SK-N-SH (cell line): ENCODE data around the gene WDR27. TPM values are rescaled to one million over a fixed set of nuclear protein-coding genes. Genes with fewer than 3 reads are reported as not detected.

Source experiments
- CTCF ChIA-PET: fragments of 300-600, 350-600 bp; formaldehyde crosslinking; extraction: SDS; loops from one replicate; lab custom pipeline; 2021; lab: Yijun Ruan, JAX
- POLR2A ChIA-PET: fragments of 350-600 bp; sonication (Branson Sonifier 250); formaldehyde crosslinking; extraction: SDS; loops from one replicate; lab custom pipeline; 2020; ENCODE audit warnings: antibody characterized with exemption, inconsistent platforms; lab: Yijun Ruan, JAX
- DNase-seq: peaks from one replicate; pipeline ENCODE4 v3.0.0; 2012
- H2AFZ ChIP-seq: fragments of 200-600 bp; sonication (generic); 2 replicates; pipeline ENCODE4 v1.8.1; 2016; ENCODE audit warnings: antibody characterized with exemption, mild to moderate bottlenecking, low read depth
- H3F3A ChIP-seq: fragments of 200-600 bp; sonication (generic); replicated peaks from 2 replicates; pipeline ENCODE3; 2016; ENCODE audit warnings: antibody characterized with exemption, mild to moderate bottlenecking; ENCODE audit not compliant: insufficient read depth
- H3K27ac ChIP-seq, 2 experiments: fragments of 200-500 bp in 1 of 2; fragments of 200-600 bp in 1 of 2; sonication (Bioruptor generic) in 1 of 2; sonication (generic), shearing (Covaris generic) in 1 of 2; 2 replicates each; pipeline versions ENCODE4 v1.5.1 to v1.6.1; 2014 to 2016; ENCODE audit warnings: low read depth in 2 of 2, inconsistent platforms in 1 of 2, low read length in 1 of 2, mild to moderate bottlenecking in 1 of 2, mixed read lengths in 1 of 2
- H3K27me3 ChIP-seq: fragments of 200-600 bp; sonication (generic), shearing (Covaris generic); 2 replicates; pipeline ENCODE4 v1.6.1; 2016; ENCODE audit warnings: mixed run types; ENCODE audit not compliant: insufficient read depth
- H3K36me3 ChIP-seq, 2 experiments: fragments of 200-500 bp in 1 of 2; fragments of 200-600 bp in 1 of 2; sonication (Bioruptor generic) in 1 of 2; sonication (generic) in 1 of 2; replicated peaks in 1 of 2; 2 replicates each; pipeline versions ENCODE3 to v1.5.1; 2014 to 2016; ENCODE audit warnings: low read length in 1 of 2, mild to moderate bottlenecking in 1 of 2; ENCODE audit not compliant: insufficient read depth in 2 of 2, control insufficient read depth in 1 of 2
- H3K4me1 ChIP-seq, 2 experiments: fragments of 200-500 bp in 1 of 2; fragments of 200-600 bp in 1 of 2; sonication (Bioruptor generic) in 1 of 2; sonication (generic), shearing (Covaris generic) in 1 of 2; 2 replicates each; pipeline versions ENCODE4 v1.5.1 to v1.6.1; 2014 to 2016; ENCODE audit warnings: low read depth in 1 of 2, low read length in 1 of 2, mixed run types in 1 of 2; ENCODE audit not compliant: insufficient read depth in 2 of 2, control insufficient read depth in 1 of 2
- H3K4me2 ChIP-seq: fragments of 200-600 bp; sonication (generic), shearing (Covaris generic); 2 replicates; pipeline ENCODE4 v1.6.1; 2017; ENCODE audit warnings: mixed run types
- H3K4me3 ChIP-seq, 2 experiments: fragments of 200-500 bp in 1 of 2; fragments of 200-600 bp in 1 of 2; sonication (Bioruptor generic) in 1 of 2; sonication (generic), shearing (Covaris generic) in 1 of 2; 2 replicates each; pipeline versions ENCODE4 v1.5.1 to v1.8.1; 2014 to 2016; ENCODE audit warnings: low read depth in 2 of 2, inconsistent platforms in 1 of 2, low read length in 1 of 2, mild to moderate bottlenecking in 1 of 2, mixed read lengths in 1 of 2, moderate library complexity in 1 of 2
- H3K79me2 ChIP-seq: fragments of 200-600 bp; sonication (generic); 2 replicates; pipeline ENCODE4 v1.8.1; 2017; ENCODE audit warnings: mild to moderate bottlenecking; ENCODE audit not compliant: insufficient read depth
- H3K9ac ChIP-seq: fragments of 200-600 bp; sonication (generic); 2 replicates; pipeline ENCODE4 v1.6.1; 2017; ENCODE audit warnings: mixed run types
- H3K9me2 ChIP-seq: fragments of 200-600 bp; sonication (generic); 2 replicates; pipeline ENCODE4 v1.6.1; 2017; ENCODE audit warnings: mixed run types
- H3K9me3 ChIP-seq: fragments of 200-600 bp; sonication (generic); 2 replicates; pipeline ENCODE4 v1.6.1; 2017; ENCODE audit warnings: mixed run types, mild to moderate bottlenecking, moderate library complexity
- H4K20me1 ChIP-seq: fragments of 200-600 bp; sonication (generic); 2 replicates; pipeline ENCODE4 v1.6.1; 2017; ENCODE audit warnings: mild to moderate bottlenecking, mixed run types; ENCODE audit not compliant: insufficient read depth
- EZH2phosphoT487 ChIP-seq: fragments of 200-600 bp; sonication (generic); IDR thresholded peaks from 2 replicates; pipeline ENCODE4 v1.6.1; 2017; ENCODE audit warnings: low read depth, mixed run types, mild to moderate bottlenecking, antibody characterized with exemption, moderate library complexity, borderline replicate concordance
- GATA2 ChIP-seq: sonication (generic); formaldehyde crosslinking; IDR thresholded peaks from 2 replicates; pipeline ENCODE4 v1.5.0; 2020; ENCODE audit warnings: mild to moderate bottlenecking, missing genetic modification reagents
- IRF3 ChIP-seq: fragments of 150-350 bp; IDR thresholded peaks from 2 replicates; pipeline ENCODE4 v1.6.1; 2016; ENCODE audit warnings: mild to moderate bottlenecking, low read depth, low read length
- MAX ChIP-seq: IDR thresholded peaks from 2 replicates; pipeline ENCODE4 v1.4.0; 2012; ENCODE audit warnings: low read depth
- NFIC ChIP-seq: IDR thresholded peaks from 2 replicates; pipeline ENCODE4 v1.4.0; 2012; ENCODE audit warnings: borderline replicate concordance
- PBX3 ChIP-seq: IDR thresholded peaks from 2 replicates; pipeline ENCODE4; 2012
- RCOR1 ChIP-seq: fragments of 150-350 bp; IDR thresholded peaks from 2 replicates; pipeline ENCODE4 v1.6.1; 2017; ENCODE audit warnings: antibody characterized with exemption, low read length
- REST ChIP-seq: IDR thresholded peaks from 2 replicates; pipeline ENCODE4 v1.6.1; 2012; ENCODE audit warnings: mild to moderate bottlenecking, low read depth, low read length, moderate library complexity
- RFX5 ChIP-seq: IDR thresholded peaks from 2 replicates; pipeline ENCODE4 v1.6.1; 2012; ENCODE audit warnings: mild to moderate bottlenecking, improper control_type of control experiment, low read length
- SIN3A ChIP-seq: IDR thresholded peaks from 2 replicates; pipeline ENCODE4 v1.6.1; 2012; ENCODE audit warnings: low read depth, mild to moderate bottlenecking, low read length, moderate library complexity, borderline replicate concordance
- SMC3 ChIP-seq: IDR thresholded peaks from 2 replicates; pipeline ENCODE4 v1.6.1; 2012; ENCODE audit warnings: low read depth, low read length, improper control_type of control experiment
- USF2 ChIP-seq: fragments of 150-350 bp; IDR thresholded peaks from 2 replicates; pipeline ENCODE4 v1.6.1; 2017; ENCODE audit warnings: antibody characterized with exemption, low read length, low read depth, borderline replicate concordance
- YY1 ChIP-seq: IDR thresholded peaks from 2 replicates; pipeline ENCODE4 v1.4.0; 2012; ENCODE audit warnings: low read depth, mild to moderate bottlenecking
- WGBS: methylation state at CpG from one replicate; pipeline ENCODE4 v1.1.6; 2017; ENCODE audit warnings: low lambda C conversion rate; 5-methylcytosine and 5-hydroxymethylcytosine counted together
- polyA plus RNA-seq, 3 experiments: library from polyadenylated mRNA; depleted of rRNA; stranded (reverse); fragments of >200 nt; gene quantifications; 2 replicates each; pipeline ENCODE4 v1.2.3, GENCODE V29; 2012

The WDR27 gene
- polyA plus RNA-seq, 1 of the 3 experiments (the other 2 are of a cell fraction): 55.6 TPM

GRCh38 chr6:169701954-169702839, at the start of gene WDR27, which contains the start of gene C6orf120 (continued):
- TF ChIP-seq USF2 (no peak), YY1 (no peak), IRF3 (no peak), RCOR1 (no peak; the same call in 1 of the 2 replicates), NFIC (no peak), GATA2 (no peak)
- TF ChIP-seq, all 33 proteins: peak for 12

- Histone ChIP-seq H3K27me3 (no peaks in the 10 kb centered on the region), H3K27ac (no peak overlapping the region), H3K4me2 (no peak overlapping the region), H2AFZ (no peak overlapping the region), H3K36me3 (peaks cover 4 to 21% of the 10 kb centered on the region in 2 experiments), H3F3A (no peaks in the 10 kb centered on the region), H3K4me1 (peaks cover 0 to 7% of the 10 kb centered on the region in 2 experiments; a peak in 2 of 4 replicates), H3K4me3 (no peak overlapping the region), H4K20me1 (no peaks in the 10 kb centered on the region), H3K9me3 (0 out of 2 replicates have a peak, but pooled peaks cover 5% of the 10 kb centered on the region), H3K9me2 (no peaks in the 10 kb centered on the region), H3K79me2 (peaks cover 25% of the 10 kb centered on the region), H3K9ac (no peak overlapping the region)
- 94% methylated on average over 1 of the region's 1 CpG for WGBS
- ChIA-PET POLR2A (no interaction called here), CTCF (no interaction called here)
- no peak for TF ChIP-seq SIN3A
- TF ChIP-seq USF2: no peak
- TF ChIP-seq REST: no peak
- TF ChIP-seq SMC3: no peak
- TF ChIP-seq RCOR1: no peak
- no peak for TF ChIP-seq EZH2phosphoT487
- TF ChIP-seq RFX5: no peak
- TF ChIP-seq MAX: no peak
- TF ChIP-seq PBX3: no peak
- no peak for DNase-seq
Observed at GRCh38 chr6:169746556-169746955, 44.7 kb upstream of the WDR27 start.
